Muscle of leg (tissue), 11 donors: Measurements from ENCODE around the gene GFOD2. TPM values are rescaled to one million over a fixed set of nuclear protein-coding genes. Genes with fewer than 3 reads are reported as not detected.

Experiments
- DNase-seq: peaks from one replicate; pipeline ENCODE4 v3.0.0; 2013
- H3K27ac ChIP-seq: one replicate; pipeline ENCODE4 v1.5.1; 2013; ENCODE audit warnings: mild to moderate bottlenecking, low read length, control low read depth
- H3K27me3 ChIP-seq: one replicate; pipeline ENCODE4 v1.6.1; 2013; ENCODE audit warnings: low read length; ENCODE audit not compliant: control insufficient read depth, insufficient read depth
- H3K36me3 ChIP-seq: one replicate; pipeline ENCODE4 v1.6.1; 2013; ENCODE audit warnings: low read length; ENCODE audit not compliant: control insufficient read depth, insufficient read depth
- H3K4me1 ChIP-seq: one replicate; pipeline ENCODE4 v1.6.1; 2013; ENCODE audit warnings: low read length; ENCODE audit not compliant: control insufficient read depth, insufficient read depth
- H3K4me3 ChIP-seq: one replicate; pipeline ENCODE4 v1.5.1; 2013; ENCODE audit warnings: low read length, control low read depth
- H3K9me3 ChIP-seq: replicated peaks from 2 replicates; pipeline ENCODE4 v1.6.1; 2013; ENCODE audit warnings: low read depth, low read length; ENCODE audit not compliant: control insufficient read depth
- WGBS: methylation state at CpG from one replicate; pipeline ENCODE4 v1.1.5; 2013; ENCODE audit warnings: missing lambda C conversion rate; ENCODE audit not compliant: insufficient coverage; 5-methylcytosine and 5-hydroxymethylcytosine counted together
- polyA plus RNA-seq, 8 donors: library from polyadenylated mRNA; unstranded; fragments of 120-200 nt; gene quantifications; one replicate each; pipeline versions ENCODE4 v1.2.1 to v1.2.3, GENCODE V29; 2013; ENCODE audit warnings: inconsistent platforms in 1 of 8, low replicate concordance in 1 of 8; ENCODE audit not compliant: insufficient read length in 8 of 8, insufficient read depth in 1 of 8
- total RNA-seq: library from RNA; stranded (reverse); fragments of 120-200 nt; gene quantifications from one replicate; pipeline ENCODE4 v1.2.4, GENCODE V29; 2013

The GFOD2 gene
- total and polyA plus RNA-seq, 9 donors, result 11.4 to 18.3 (median 13.9) TPM

DNA sequence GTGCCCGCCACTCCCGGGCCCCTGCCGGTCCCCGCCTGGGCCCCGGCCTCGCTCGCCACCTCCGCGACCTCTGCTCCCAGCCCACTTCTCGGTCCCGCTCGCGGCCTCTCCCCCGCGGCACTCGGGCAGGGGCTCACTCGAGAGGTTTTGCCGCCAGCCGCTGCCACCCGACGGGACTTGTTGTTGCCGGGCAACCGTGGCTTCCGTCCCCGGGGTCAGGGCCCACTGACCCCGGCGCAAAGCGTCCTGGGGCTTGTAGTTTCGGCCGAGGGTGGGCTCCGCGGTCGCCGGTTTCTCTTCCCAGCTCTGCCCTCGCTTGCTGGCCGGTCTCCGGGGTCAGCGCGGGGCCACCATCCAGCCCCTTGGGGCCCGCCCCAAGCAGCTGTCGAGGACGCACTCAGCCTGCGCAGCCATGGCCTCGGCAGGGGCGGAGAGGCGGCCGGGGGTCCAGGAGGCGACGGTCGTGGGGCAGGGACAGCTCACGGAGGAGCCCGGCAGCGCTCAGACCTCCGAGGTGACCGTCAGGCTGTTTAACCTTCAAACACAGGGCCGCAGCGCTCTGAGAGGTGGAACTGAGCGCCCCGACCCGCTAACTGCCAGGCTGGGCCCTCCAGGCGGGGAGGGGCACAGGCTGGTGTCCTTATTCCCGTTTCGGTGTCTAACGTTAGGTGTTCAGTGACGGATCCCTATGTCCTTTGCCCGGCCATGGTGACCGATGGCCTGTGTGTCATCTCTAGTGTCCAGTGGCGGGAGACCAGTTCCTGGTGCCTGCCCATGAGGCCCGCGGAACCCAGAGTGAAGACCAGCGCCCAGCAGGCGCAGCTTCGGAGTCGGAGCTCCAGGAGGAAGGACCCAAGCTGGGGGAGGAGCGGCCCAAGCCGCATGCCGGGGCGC is 52.3 kb downstream of the GFOD2 start, which contains the start of the genes C16orf86 and ENKD1:
C16orf86 (plus strand) TSS at position 256 of the 894 bp plus-strand sequence; CDS start at position 413, 157 bp downstream.
ENKD1 (minus strand) TSS at position 192 of the 894 bp plus-strand sequence. CDS start 308 bp downstream, outside the sequence.
- Histone ChIP-seq H3K27me3 (no peaks in the 10 kb centered on the region), H3K36me3 (peaks cover 20% of the 10 kb centered on the region), H3K27ac (peak within 1 kb of the TSS; percentile 81), H3K4me1 (peaks cover 27% of the 10 kb centered on the region), H3K4me3 (peak within 1 kb of the TSS; percentile 67), H3K9me3 (no peaks in the 10 kb centered on the region)
- DNase-seq, result peak; percentile 89
- 6% methylated on average over 77 of the region's 78 CpGs for WGBS

DNA sequence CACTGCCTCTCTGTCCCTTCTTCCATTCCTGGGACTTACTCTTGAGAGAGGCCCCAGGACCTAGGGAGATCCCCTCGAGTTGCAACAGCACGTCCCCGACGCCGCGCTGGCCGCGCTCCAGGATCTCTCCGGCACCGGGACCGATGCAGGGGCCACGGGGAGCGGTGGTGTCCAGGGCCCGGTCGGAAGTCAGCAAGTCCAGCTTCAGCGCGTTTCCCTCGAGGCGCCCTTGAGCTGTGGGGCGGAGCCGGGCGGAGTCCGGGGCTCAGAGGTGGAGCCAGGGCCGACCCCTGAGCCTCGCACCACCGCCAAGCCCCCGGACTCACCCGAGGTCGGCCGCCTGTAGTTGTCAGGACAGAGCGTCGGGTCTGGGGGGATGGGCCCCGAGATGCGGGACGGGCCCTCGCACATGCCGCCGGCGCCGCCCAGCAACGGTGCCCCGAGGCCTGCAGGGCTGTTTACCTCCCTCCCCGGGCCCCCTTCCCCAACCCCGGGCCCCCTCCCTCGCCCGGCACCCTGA is 53.0 kb downstream of the GFOD2 start:
- no peaks in the 10 kb centered on the region for H3K9me3 ChIP-seq
- peaks cover 20% of the 10 kb centered on the region for H3K36me3 ChIP-seq
- no peaks in the 10 kb centered on the region for H3K27me3 ChIP-seq
- under 1% methylated on average over 44 of the region's 46 CpGs for WGBS
- peaks cover 32% of the 10 kb centered on the region for H3K4me1 ChIP-seq
- peak; percentile 44 for DNase-seq
- H3K27ac ChIP-seq, result no peak overlapping the region
- H3K4me3 ChIP-seq, result peak overlapping the region; percentile 67

DNA sequence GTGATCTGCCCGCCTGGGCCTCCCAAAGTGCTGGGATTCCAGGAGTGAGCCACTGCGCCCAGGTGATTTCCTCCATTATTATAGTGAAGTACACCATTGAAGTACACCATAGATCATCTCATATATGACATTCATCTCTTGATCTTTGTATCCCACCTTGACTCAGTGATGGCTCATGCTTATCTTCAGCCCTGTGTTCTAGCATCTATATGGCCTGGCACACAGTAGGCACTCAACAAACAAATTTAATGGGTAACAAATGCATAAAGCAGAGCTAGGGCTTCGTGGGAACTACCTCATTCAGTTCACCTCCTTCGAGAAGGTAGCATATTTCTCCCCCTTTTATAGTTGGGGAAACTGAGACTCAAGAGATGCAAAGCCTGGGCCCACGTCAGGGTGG is 53.5 kb downstream of the GFOD2 start:
- no peaks in the 10 kb centered on the region for H3K27me3 ChIP-seq
- 83% methylated on average over 1 of the region's 5 CpGs for WGBS
- H3K27ac ChIP-seq, result no peak overlapping the region
- peaks cover 20% of the 10 kb centered on the region for H3K36me3 ChIP-seq
- peak overlapping the region; percentile 67 for H3K4me3 ChIP-seq
- no peaks in the 10 kb centered on the region for H3K9me3 ChIP-seq
- peaks cover 34% of the 10 kb centered on the region for H3K4me1 ChIP-seq
- no peak for DNase-seq

DNA sequence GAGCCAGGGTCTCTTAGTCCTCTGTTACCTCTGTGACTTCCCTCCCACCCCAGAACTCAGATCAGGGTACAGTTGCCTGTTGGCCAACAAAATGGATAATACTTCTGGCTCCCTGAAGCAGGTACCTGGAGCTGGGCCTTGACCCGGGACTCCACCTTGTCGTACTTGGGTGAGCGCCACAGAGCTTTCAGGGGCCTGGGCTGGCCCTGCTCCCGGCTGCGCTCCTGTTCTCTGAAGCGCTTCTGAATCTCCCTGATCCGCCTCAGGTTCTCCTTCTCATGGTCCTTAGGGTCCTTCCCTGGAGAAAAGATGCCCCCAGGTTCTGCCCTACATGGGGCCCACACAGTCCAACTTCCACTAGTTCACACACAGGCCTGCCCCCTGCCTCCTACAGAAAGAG is 54.2 kb downstream of the GFOD2 start:
- H3K9me3 ChIP-seq, result no peaks in the 10 kb centered on the region

DNA sequence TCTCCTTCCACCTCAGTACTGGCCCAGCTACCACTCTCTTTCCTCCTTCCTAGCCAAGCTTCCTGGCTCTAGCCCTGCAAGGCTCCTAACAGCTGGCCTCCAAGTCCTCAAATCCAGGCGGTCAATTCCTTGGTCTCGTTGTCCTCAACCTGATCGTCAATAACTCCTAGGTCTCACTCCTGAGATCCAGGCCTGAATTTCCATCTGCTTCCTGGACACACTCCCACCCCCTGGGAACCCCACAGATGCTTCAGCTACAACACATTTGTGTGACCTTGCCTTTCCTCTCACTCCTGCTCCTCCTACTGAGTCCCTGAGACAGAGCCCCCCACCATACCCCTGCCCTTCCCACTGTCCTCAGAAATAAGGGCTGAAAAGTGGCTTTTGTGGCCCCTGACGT is 54.9 kb downstream of the GFOD2 start:
- Histone ChIP-seq H3K4me3 (no peak overlapping the region), H3K36me3 (peaks cover 20% of the 10 kb centered on the region), H3K4me1 (peaks cover 40% of the 10 kb centered on the region), H3K9me3 (no peaks in the 10 kb centered on the region), H3K27ac (no peak overlapping the region), H3K27me3 (no peaks in the 10 kb centered on the region)
- peak; percentile 43 for DNase-seq
- 45% methylated on average over 4 of the region's 4 CpGs for WGBS

More for the DNA sequence above, 54.2 kb downstream of the GFOD2 start:
- H3K4me1 ChIP-seq, result peaks cover 34% of the 10 kb centered on the region
- peaks cover 20% of the 10 kb centered on the region for H3K36me3 ChIP-seq
- no peaks in the 10 kb centered on the region for H3K27me3 ChIP-seq
- whole genome bisulfite sequencing, result 91% methylated on average over 7 of the region's 7 CpGs
- DNase-seq, result no peak
- no peak overlapping the region for H3K4me3 ChIP-seq
- H3K27ac ChIP-seq, result no peak overlapping the region

DNA sequence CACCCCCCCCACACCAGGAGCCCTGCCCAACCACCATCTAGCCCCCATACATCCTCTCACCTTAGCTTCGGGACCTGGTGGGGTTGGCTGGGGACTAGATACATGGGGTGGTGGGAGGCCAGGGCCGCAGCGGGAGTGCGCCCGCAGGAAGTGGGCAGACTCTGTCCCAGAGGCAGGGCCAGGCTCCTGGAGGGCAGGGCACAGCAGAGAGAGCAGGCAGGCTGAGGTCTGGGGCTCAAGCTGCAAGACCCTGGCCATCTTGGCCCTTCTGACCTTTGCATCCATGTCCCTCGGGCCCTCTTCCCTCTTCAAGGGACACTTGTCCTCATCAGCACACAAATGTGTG is 55.3 kb downstream of the GFOD2 start:
- DNase-seq, result no peak
- Histone ChIP-seq H3K9me3 (no peaks in the 10 kb centered on the region), H3K4me3 (no peak overlapping the region), H3K27me3 (no peaks in the 10 kb centered on the region), H3K27ac (no peak overlapping the region), H3K36me3 (peaks cover 21% of the 10 kb centered on the region), H3K4me1 (peaks cover 44% of the 10 kb centered on the region)
- 86% methylated on average over 5 of the region's 6 CpGs for WGBS

DNA sequence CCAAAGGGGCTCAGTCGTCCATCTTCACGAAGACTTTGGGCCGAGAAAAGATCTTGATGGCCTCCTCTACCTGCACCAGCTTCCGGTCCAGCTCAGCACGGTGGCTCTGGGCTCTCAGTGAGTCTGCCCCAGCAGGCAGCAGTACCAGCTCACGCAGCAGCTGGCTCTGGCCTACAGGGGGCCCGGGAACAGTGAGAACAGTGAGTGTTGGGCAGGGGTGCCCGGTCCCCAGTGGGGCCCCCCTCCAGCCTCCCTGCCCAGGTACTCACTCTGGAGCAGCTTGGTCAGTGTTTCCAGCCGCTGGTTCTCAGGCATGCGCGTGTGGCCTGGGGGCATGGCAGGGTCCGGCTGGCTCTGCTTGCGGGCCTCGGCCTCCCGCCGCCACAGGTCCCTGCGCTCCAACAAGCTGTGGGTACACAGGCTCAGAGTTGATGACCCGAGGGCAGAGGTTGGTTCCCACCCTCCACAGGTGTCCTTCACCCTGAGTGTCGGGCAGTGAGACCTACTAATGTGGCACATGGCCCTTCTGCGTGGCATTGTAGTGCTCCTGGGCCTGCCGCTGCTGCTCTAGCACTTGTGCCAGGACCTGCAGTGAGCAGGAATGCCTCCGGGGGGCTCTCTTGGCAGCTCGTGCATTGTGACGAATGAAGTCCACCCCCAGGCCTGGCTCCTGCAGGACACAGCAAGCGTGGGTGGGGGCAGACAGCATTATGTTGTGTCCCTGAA is 55.8 kb downstream of the GFOD2 start:
- Histone ChIP-seq H3K27ac (no peak overlapping the region), H3K4me1 (peaks cover 46% of the 10 kb centered on the region), H3K9me3 (no peaks in the 10 kb centered on the region), H3K4me3 (no peak overlapping the region), H3K27me3 (no peaks in the 10 kb centered on the region), H3K36me3 (peaks cover 26% of the 10 kb centered on the region)
- no peak for DNase-seq
- 75% methylated on average over 24 of the region's 25 CpGs for WGBS

DNA sequence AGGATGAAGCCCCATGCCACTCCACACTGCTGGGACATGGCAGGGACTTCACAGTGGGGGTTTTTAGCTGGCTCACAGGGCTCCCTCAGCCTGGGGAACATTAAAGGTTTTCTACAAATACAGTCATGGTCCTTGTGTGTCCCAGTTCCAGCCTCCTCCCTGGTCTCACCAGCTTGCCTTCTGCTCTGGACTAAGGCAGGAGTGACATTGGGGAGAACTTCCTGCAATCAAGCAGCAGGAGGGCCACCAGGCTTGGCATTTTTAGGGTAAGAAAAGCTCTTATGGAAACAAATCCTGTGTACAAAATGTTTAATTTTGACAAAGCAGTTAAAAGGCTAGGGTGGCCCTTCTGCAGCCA is 56.5 kb downstream of the GFOD2 start:
- no peak for DNase-seq
- H3K27ac ChIP-seq, result no peak overlapping the region
- H3K36me3 ChIP-seq, result peaks cover 33% of the 10 kb centered on the region
- peaks cover 40% of the 10 kb centered on the region for H3K4me1 ChIP-seq
- no peaks in the 10 kb centered on the region for H3K27me3 ChIP-seq
- H3K9me3 ChIP-seq, result no peaks in the 10 kb centered on the region
- H3K4me3 ChIP-seq, result no peak overlapping the region

DNA sequence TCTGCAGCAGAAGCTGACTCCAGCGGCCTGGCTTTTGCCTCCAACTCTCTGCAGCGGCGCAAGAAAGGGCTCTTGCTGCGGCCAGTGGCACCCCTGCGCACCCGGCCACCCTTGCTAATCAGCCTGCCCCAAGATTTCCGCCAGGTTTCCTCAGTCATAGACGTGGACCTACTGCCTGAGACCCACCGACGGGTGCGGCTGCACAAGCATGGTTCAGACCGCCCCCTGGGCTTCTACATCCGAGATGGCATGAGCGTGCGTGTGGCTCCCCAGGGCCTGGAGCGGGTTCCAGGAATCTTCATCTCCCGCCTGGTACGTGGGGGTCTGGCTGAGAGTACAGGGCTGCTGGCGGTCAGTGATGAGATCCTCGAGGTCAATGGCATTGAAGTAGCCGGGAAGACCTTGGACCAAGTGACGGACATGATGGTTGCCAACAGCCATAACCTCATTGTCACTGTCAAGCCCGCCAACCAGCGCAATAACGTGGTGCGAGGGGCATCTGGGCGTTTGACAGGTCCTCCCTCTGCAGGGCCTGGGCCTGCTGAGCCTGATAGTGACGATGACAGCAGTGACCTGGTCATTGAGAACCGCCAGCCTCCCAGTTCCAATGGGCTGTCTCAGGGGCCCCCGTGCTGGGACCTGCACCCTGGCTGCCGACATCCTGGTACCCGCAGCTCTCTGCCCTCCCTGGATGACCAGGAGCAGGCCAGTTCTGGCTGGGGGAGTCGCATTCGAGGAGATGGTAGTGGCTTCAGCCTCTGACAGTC is 57.0 kb downstream of the GFOD2 start:
- no peak overlapping the region for H3K4me3 ChIP-seq
- 88% methylated on average over 31 of the region's 34 CpGs for WGBS
- H3K9me3 ChIP-seq, result no peaks in the 10 kb centered on the region
- H3K4me1 ChIP-seq, result peaks cover 34% of the 10 kb centered on the region
- H3K27ac ChIP-seq, result no peak overlapping the region
- H3K27me3 ChIP-seq, result no peaks in the 10 kb centered on the region
- peaks cover 36% of the 10 kb centered on the region for H3K36me3 ChIP-seq
- no peak for DNase-seq
